Stimulated activated CD4-positive, alpha-beta T cell treated with anti-CD3 and anti-CD28 coated beads, Interleukin-4, amount 100 ng/mL, for 24 hours (primary cell): ENCODE results near the gene KLHL26.

ENCODE experiments used
- DNase-seq: peaks from one replicate; pipeline ENCODE4 v3.0.0-alpha.2; 2020

Gene KLHL26

GRCh38 chr19:18650021-18650390, 13.2 kb downstream of the KLHL26 start:
- DNase-seq, result no peak

- no peak for DNase-seq
These were observed 13.7 kb downstream of the KLHL26 start for GRCh38 chr19:18650468-18651041.

- DNase-seq, result no peak
These were observed 14.5 kb downstream of the KLHL26 start for GRCh38 chr19:18651300-18651699.

GRCh38 chr19:18651733-18652132, 14.9 kb downstream of the KLHL26 start:
- DNase-seq, result no peak

GRCh38 chr19:18653853-18654252, 17.0 kb downstream of the KLHL26 start:
- DNase-seq, result no peak

GRCh38 chr19:18654469-18654868, 17.6 kb downstream of the KLHL26 start:
- DNase-seq, result no peak

- DNase-seq, result no peak
These were observed 18.5 kb downstream of the KLHL26 start for GRCh38 chr19:18655173-18655844.

GRCh38 chr19:18656337-18657086, 19.7 kb downstream of the KLHL26 start:
- no peak for DNase-seq

GRCh38 chr19:18657590-18658365, 20.9 kb downstream of the KLHL26 start:
- no peak for DNase-seq

- DNase-seq, result no peak
These were observed 21.6 kb downstream of the KLHL26 start for GRCh38 chr19:18658366-18658855.

- DNase-seq, result no peak
These were observed 22.6 kb downstream of the KLHL26 start for GRCh38 chr19:18659281-18660050.

- DNase-seq, result no peak
These were observed 23.5 kb downstream of the KLHL26 start for GRCh38 chr19:18660051-18660910.

GRCh38 chr19:18660939-18661670, 24.3 kb downstream of the KLHL26 start:
- DNase-seq, result no peak

- no peak for DNase-seq
These were observed 26.3 kb downstream of the KLHL26 start for GRCh38 chr19:18662972-18663732.

GRCh38 chr19:18663940-18664530, 27.2 kb downstream of the KLHL26 start:
- no peak for DNase-seq

GRCh38 chr19:18665771-18666202, 29.0 kb downstream of the KLHL26 start:
- no peak for DNase-seq

- no peak for DNase-seq
These were observed 29.5 kb downstream of the KLHL26 start for GRCh38 chr19:18666317-18666716.

- no peak for DNase-seq
These were observed 30.0 kb downstream of the KLHL26 start for GRCh38 chr19:18666784-18667183.

GRCh38 chr19:18667531-18668251, 30.9 kb downstream of the KLHL26 start:
- no peak for DNase-seq
